Measurements from ENCODE around the gene CACNB2. TPM values are rescaled to one million over a fixed set of nuclear protein-coding genes. Genes with fewer than 3 reads are reported as not detected.
A peak's percentile ranks its signal among the peaks of the same experiment; 100 is the strongest.

Gene CACNB2
- total RNA-seq, 1 donor from 2014 or later = not detected

- no peak for DNase-seq (ENCODE audit: low read depth in 2 of 2)
Measured at GRCh38 chr10:18501629-18502028, 361.4 kb downstream of the CACNB2 start.

- no peak for DNase-seq (ENCODE audit: low read depth in 2 of 2)
Measured at GRCh38 chr10:18504161-18504560, 363.9 kb downstream of the CACNB2 start.

GRCh38 chr10:18505456-18506118 lies 365.4 kb downstream of the CACNB2 start:
- DNase-seq (ENCODE audit: low read depth in 2 of 2) = no peak

GRCh38 chr10:18508587-18508986 lies 368.4 kb downstream of the CACNB2 start:
- DNase-seq (ENCODE audit: low read depth in 2 of 2) = no peak

- no peak for DNase-seq (ENCODE audit: low read depth in 2 of 2)
Measured at GRCh38 chr10:18514537-18514936, 374.3 kb downstream of the CACNB2 start.

GRCh38 chr10:18516851-18517250 lies 376.6 kb downstream of the CACNB2 start:
- DNase-seq (ENCODE audit: low read depth in 2 of 2) = no peak

- no peak for DNase-seq (ENCODE audit: low read depth in 2 of 2)
Measured at GRCh38 chr10:18523025-18523424, 382.8 kb downstream of the CACNB2 start.

GRCh38 chr10:18523858-18524257 lies 383.6 kb downstream of the CACNB2 start:
- no peak for DNase-seq (ENCODE audit: low read depth in 2 of 2)

- no peak for DNase-seq (ENCODE audit: low read depth in 2 of 2)
Measured at GRCh38 chr10:18527687-18528086, 387.5 kb downstream of the CACNB2 start.

- no peak for DNase-seq (ENCODE audit: low read depth in 2 of 2)
Measured at GRCh38 chr10:18528292-18528691, 388.1 kb downstream of the CACNB2 start.

GRCh38 chr10:18532881-18533535 lies 392.8 kb downstream of the CACNB2 start:
- no peak for DNase-seq (ENCODE audit: low read depth in 2 of 2)

- no peak for DNase-seq (ENCODE audit: low read depth in 2 of 2)
Measured at GRCh38 chr10:18533896-18534295, 393.7 kb downstream of the CACNB2 start.

GRCh38 chr10:18539335-18539734 lies 399.1 kb downstream of the CACNB2 start:
- no peak for DNase-seq (ENCODE audit: low read depth in 2 of 2)

- no peak for DNase-seq (ENCODE audit: low read depth in 2 of 2)
Measured at GRCh38 chr10:18540195-18540594, 400.0 kb downstream of the CACNB2 start.

- no peak for DNase-seq (ENCODE audit: low read depth in 2 of 2)
Measured at GRCh38 chr10:18542832-18543231, 402.6 kb downstream of the CACNB2 start.

GRCh38 chr10:18545621-18546305 lies 405.5 kb downstream of the CACNB2 start:
- peak in 1 of 2 donors; percentile 21 for DNase-seq (ENCODE audit: low read depth in 2 of 2)

GRCh38 chr10:18549105-18549504 lies 408.9 kb downstream of the CACNB2 start:
- DNase-seq (ENCODE audit: low read depth in 2 of 2) = no peak

- no peak for DNase-seq (ENCODE audit: low read depth in 2 of 2)
Measured at GRCh38 chr10:18551473-18551872, 411.2 kb downstream of the CACNB2 start.

- DNase-seq (ENCODE audit: low read depth in 2 of 2) = no peak
Measured at GRCh38 chr10:18554479-18554878, 414.3 kb downstream of the CACNB2 start.

- DNase-seq (ENCODE audit: low read depth in 2 of 2) = no peak
Measured at GRCh38 chr10:18556522-18557147, 416.4 kb downstream of the CACNB2 start.

GRCh38 chr10:18557960-18558359 lies 417.7 kb downstream of the CACNB2 start:
- DNase-seq (ENCODE audit: low read depth in 2 of 2) = no peak

- DNase-seq (ENCODE audit: low read depth in 2 of 2) = no peak
Measured at GRCh38 chr10:18561861-18562551, 421.8 kb downstream of the CACNB2 start.

All from lung microvascular endothelial cell (primary cell).